GM18907 (cell line): ENCODE results near the gene EPB41L4B.
"Not testable (repeated sequence)": the region's sequence is repeated elsewhere in the genome, so short reads cannot be mapped to it uniquely, and the experiment has no call there.

ENCODE experiments used
- ATAC-seq: cut with Tn5 transposase; IDR thresholded peaks from one replicate; pipeline ENCODE4 v1.9.1; 2021; ENCODE audit warnings: mild to moderate bottlenecking, moderate library complexity; ENCODE audit not compliant: unreplicated experiment

EPB41L4B gene

DNA sequence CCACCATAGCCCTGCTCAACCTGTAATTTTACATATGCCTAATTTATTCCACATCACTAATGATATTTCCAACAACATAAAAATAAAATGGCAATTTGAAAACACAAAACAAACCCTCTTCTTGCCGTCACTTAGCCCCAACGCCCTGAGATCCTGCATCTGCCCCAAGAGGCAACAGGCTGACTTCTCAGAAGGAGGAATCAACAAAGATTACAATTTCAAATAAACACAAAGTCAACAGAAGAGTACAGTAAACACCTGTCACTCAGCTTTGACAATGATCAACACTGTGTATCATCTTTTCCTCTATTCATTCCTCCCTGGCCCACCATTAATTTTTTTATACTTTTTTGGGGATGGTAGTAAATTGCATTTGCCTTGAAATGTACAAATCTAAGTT is 19.8 kb downstream of the EPB41L4B start:
- ATAC-seq: no peak

DNA sequence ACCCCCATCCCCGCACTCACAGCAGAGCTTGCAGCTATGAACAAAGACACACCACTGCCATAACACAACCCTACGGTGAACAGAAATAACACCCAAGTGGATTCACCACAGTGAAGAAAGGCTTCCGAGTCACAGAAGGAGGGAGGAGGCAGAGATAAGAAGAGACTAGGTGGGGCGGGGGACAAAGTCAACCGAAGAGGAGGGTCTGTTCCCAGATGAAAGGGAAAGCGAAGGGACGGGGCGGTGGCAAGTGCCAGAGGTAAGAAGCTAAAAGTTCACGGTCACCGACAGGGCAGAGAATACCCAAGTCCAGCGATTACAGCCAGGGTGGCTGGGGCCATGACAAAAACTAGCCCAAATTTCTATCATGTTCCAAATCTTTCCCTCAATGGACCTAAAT is 21.0 kb downstream of the EPB41L4B start:
- no peak for ATAC-seq

DNA sequence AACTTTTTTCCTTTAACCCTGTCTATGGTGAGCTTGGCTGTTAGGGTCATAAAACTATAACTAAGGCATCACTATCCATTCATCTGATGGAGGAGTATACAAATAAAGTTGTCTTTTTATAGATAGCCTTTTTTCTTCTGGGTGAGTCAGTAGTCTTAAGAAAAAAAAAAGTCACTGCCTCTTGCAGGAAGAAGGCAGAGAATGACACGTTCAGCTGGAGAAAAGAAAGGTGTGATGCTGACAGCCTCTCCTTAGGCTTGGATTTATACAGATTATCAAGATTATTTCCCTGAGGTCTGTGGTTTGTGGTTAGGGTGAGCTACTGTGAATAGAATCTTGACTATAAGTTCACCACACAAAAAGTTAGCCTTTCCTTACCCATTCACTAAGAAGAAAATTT is 23.0 kb downstream of the EPB41L4B start:
- ATAC-seq: no peak

GRCh38 chr9:109295221-109296130 is 25.4 kb downstream of the EPB41L4B start:
- ATAC-seq: no peak

GRCh38 chr9:109290385-109290784 is 30.5 kb downstream of the EPB41L4B start:
- ATAC-seq: no peak

DNA sequence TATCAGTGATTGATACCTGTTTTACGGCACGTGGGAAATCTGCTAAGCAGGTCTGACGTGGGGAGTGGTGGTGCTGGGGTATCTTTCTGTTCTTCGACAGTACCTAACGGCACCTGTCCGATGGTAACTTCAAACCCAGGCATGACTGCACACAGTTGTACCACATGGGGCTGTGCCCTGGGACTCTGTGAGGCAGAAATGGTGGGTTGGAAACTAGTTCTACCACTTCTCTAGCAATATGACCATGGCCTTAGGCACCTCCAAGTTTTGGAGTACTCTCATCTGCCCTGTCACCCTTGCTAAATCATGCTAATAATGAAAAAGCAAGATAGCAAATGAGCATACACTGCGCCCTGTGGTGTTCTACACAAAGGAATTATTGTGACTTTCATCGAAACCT is 30.9 kb downstream of the EPB41L4B start:
- no peak for ATAC-seq

- ATAC-seq: no peak
Measured at GRCh38 chr9:109289186-109289585, 31.7 kb downstream of the EPB41L4B start.

DNA sequence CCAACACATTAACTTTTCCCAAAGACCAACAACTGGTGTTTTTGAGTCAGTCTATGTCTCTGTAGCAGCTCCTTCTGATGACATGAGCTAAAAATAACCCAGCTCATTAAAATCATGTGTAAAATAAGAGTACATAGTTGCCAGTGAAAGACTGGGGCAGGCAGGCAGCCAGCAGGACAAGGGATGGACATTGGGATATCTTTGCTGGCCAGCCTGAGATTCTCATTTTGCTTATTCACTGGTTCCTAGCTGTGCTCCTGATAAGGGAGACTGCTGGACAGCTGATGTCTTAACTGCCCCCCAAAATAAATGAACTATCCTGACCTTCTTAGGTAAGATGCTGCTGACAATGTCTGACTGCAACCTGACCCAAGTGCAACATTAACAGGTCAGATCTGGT is 33.9 kb downstream of the EPB41L4B start:
- no peak for ATAC-seq

- ATAC-seq: no peak
Measured at GRCh38 chr9:109286571-109286977, 34.3 kb downstream of the EPB41L4B start.

- not testable (repeated sequence) for ATAC-seq
Measured at GRCh38 chr9:109283672-109284071, 37.2 kb downstream of the EPB41L4B start.

- ATAC-seq: no peak
Measured at GRCh38 chr9:109283012-109283411, 37.8 kb downstream of the EPB41L4B start.

GRCh38 chr9:109282302-109282701 is 38.6 kb downstream of the EPB41L4B start:
- ATAC-seq: no peak

DNA sequence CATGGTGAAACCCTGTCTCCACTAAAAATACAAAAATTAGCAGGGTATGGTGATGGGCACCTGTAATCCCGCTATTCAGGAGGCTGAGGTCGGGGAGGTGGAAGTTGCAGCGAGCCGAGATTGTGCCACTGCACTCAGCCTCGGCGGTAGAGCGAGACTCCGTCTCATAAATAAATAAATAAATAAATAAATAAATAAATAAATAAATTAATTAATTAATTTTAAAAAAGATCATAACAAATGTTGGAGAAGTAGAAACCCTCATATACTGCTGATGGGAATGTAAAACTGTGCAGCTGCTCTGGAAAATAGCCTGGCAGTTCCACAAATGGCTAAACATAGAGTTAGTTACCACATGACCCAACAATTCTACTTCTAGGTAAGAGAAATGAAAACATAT is 39.3 kb downstream of the EPB41L4B start:
- no peak for ATAC-seq

DNA sequence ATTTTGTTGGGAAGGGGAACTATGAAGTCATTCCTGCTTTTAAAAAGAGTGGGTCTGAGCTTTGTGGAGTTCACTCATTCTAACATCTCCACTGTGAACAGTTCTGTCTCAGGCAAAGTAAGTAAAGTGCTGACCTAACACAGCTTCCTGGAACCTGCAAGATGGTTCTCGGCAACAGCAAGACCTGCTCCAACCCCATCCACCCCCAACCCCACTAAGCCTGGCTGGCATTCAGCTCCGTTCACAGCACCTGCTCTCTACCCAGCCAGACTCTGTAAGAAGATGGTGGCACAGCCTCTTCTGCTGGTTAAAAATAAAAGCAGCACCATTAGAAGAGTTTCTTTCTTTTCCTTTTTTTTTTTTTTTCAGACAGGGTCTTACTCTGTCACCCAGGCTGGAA is 42.0 kb downstream of the EPB41L4B start:
- no peak for ATAC-seq

GRCh38 chr9:109278216-109278615 is 42.6 kb downstream of the EPB41L4B start:
- no peak for ATAC-seq

DNA sequence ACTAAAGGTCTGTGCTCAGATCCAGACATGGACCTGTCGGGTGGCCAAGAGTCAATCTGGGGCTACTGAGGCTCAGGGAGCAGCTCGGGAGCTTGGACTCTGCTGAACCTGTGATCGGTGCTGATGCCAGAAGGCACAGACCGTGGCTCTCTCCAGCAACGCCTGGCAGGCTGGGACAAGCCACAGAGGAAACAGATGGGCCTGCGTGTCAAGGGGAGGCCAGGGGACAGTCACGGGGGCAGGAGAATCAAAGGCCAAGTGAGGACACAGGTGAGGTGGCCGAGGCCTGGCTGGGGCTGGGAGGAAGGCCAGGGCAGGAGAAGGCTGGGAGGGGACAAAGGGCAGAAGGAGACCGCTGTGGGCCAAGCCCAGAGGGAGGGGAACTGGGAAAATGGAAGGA is 43.4 kb downstream of the EPB41L4B start:
- ATAC-seq: no peak

DNA sequence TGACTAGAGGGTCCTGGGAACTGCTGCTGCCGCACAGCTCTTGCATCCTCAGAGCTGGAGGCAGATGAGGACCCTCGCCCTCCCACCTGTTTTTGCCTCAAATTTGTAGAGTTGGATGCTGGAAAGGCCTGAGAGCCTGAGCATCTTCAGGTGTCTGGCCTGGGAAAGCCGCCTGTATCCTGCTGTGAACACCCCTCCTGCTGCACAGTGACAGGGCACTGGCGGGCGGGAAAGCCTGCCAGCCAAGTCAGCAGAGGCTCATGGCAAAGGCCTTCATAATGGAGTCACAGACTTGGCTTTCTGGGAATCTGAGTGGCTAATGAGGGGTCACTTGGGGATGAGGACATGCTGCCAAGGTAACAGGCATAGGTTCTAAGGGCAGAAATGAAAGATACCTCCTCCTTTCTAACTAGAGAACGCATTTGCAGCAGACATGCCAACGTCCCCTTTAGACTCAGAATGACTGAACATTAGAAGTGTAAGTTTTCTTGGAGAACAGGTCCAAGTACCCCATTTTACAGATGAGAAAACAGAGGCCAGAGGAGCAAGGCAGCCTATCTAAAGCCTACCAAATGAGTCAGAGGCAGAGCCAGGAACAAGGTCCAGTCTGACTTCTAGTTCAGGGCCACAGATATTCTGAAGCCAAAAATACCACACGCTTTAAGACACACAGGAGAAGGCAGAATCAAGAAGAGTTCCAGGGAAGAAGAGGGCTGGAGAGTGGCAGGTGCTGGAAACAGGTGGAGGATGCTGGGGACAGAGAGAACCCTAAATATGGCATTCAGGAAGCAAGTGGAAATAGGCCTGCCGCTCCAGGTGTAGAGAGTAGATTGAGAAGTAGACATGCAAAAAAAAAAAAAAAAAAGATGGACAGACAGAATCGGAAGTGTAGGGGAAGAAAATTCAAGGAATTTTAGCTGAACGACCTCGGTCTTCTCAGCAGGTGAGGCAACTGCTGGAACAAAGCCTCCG is 44.1 kb downstream of the EPB41L4B start:
- no peak for ATAC-seq

DNA sequence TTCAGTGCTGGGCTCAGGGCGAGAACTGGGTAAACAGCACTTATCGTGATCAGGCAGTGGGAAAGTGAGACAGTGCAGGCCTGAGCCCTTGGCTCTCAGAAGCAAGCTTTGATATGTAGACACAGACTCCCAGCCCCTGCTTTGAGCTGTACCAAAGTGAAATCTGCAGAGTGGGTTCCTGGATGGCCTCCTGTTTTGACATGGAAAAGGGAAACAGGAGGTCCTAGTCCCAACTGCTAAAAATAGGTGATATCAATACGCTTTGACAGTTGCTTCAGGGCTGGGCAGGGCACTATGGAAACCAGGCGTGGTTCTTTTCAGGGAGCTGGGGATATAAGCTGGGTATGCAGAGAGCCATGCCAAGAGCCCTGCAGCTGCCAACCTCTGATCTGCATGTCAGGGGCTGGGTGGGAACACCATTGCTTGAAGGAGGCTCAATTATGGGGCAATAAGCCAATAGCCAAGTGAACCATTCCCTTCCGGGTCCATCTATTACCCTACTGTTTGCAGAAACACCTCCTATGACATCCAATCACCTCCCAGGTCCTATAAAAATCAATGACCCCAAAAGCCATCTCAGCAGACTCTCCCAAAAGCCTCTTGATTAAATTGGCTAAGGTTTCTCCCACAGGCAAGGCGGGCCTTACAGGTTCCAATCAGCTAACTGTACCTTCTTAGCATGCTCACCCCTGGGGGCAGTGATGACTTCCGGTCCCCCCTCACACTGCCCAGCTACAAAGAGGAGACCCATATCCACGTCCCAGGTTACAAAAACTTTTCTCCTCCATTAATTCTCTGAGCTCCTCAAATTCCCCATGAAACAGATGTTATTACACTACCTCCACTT is 45.8 kb downstream of the EPB41L4B start:
- ATAC-seq: no peak

- ATAC-seq: no peak
Measured at GRCh38 chr9:109273869-109274268, 47.0 kb downstream of the EPB41L4B start.

GRCh38 chr9:109272745-109273144 is 48.1 kb downstream of the EPB41L4B start:
- no peak for ATAC-seq

DNA sequence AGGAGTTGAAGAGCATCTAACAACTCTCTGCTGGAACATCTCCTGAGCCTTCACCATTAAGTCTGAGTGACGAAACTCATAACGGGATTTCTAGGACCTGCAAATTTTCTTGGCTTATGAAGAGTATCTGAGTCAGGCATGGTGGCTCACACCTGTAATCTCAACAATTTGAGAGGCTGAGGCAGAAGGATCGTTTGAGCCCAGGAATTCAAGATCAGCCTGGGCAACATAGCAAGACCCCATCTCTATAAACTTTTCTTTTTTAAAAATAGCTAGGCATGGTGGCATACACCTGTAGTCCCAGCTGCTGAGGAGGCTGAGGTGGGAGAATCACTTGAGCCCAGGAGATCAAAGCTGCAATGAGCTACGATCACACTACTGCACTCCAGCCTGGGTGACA is 48.8 kb downstream of the EPB41L4B start:
- no peak for ATAC-seq
